GM23338 (cell line): ENCODE data around the gene ING2.
"Not testable (repeated sequence)": the region's sequence is repeated elsewhere in the genome, so short reads cannot be mapped to it uniquely, and the experiment has no call there.

Source experiments
- CTCF ChIP-seq, 2 experiments: fragments of 200-600 bp in 1 of 2; sonication (generic) in 1 of 2; conservative IDR thresholded peaks; 2 replicates each; pipeline versions ENCODE4 v1.5.1 to v1.6.1; 2016 to 2017; ENCODE audit warnings: antibody characterized with exemption in 2 of 2, low read depth in 2 of 2, mild to moderate bottlenecking in 2 of 2, moderate library complexity in 1 of 2
- EZH2 ChIP-seq: fragments of 200-600 bp; sonication (generic); IDR thresholded peaks from one replicate; pipeline ENCODE4 v1.8.0; 2017; ENCODE audit warnings: antibody characterized with exemption, mild to moderate bottlenecking, low read depth; ENCODE audit not compliant: unreplicated experiment
- EZH2phosphoT487 ChIP-seq: fragments of 200-600 bp; sonication (generic); IDR thresholded peaks from one replicate; pipeline ENCODE4 v1.8.1; 2018; ENCODE audit warnings: antibody characterized with exemption; ENCODE audit not compliant: unreplicated experiment
- POLR2AphosphoS5 ChIP-seq: IDR thresholded peaks from 2 replicates; pipeline ENCODE4 v1.6.1; 2016; ENCODE audit warnings: antibody characterized with exemption, low read depth
- ZNF462 ChIP-seq: fragments of 250-450 bp; sonication (Bioruptor Pico); IDR thresholded peaks from 2 replicates; pipeline ENCODE4 v1.5.0; 2020; ENCODE audit warnings: mild to moderate bottlenecking, moderate library complexity

GRCh38 chr4:183463903-183464619, 40.8 kb upstream of the ING2 start:
- TF ChIP-seq CTCF (conservative IDR thresholded peaks at IDR 0.05; ENCODE audit: low read depth in 2 of 2); POLR2AphosphoS5; ZNF462 (CRISPR knock-in tag); EZH2; EZH2phosphoT487: not testable (repeated sequence)
